GM18873 (cell line): ENCODE data around the gene SFXN4.
A peak's percentile ranks its signal among the peaks of the same experiment; 100 is the strongest.
"Not testable (repeated sequence)": the region's sequence is repeated elsewhere in the genome, so short reads cannot be mapped to it uniquely, and the experiment has no call there.

Experiments used
- ATAC-seq: cut with Tn5 transposase; IDR thresholded peaks from one replicate; pipeline ENCODE4 v1.9.1; 2021; ENCODE audit warnings: mild to moderate bottlenecking, moderate library complexity, moderate number of reproducible peaks; ENCODE audit not compliant: unreplicated experiment, low FRiP score

SFXN4 gene

DNA sequence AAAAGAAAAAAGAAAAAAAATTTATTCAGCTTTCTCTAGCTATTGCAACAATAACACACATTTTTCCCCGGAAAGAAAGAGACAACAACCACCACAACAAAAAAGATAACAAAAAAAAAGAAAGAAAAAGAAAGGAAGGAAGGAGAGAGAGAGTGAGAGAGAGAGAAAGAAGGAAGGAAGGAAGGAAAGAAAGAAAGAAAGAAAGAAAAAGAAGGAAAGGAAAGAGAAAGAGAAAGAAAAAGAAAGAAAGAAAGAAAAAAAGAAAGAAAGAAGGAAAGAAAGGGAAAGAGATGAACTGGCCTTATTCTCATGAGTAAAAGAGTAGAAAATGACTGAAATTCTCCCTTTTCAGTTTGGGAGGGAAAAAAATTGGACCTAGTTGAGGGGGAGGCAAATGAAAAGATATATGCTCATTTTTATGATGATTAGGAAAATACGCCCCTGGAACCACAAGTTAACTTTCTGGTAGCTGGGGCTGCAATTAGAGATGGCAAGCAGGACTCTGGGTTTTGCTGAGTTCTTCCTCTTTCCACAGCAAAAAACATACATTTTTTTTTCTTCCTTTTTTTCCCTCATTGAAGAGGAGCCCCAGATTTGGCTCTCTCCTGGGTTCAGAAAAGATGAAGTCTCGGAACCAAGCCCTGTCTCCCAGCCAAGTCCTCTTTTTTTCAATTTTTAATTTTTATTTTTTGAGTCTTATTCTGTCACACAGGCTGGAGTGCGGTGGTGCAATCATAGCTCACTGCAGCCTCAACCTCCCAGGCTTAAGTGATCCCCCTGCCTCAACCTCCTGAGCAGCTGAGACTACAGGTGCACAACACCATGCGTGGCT lies 25.7 kb upstream of the SFXN4 start:
- no peak for ATAC-seq

- ATAC-seq: no peak
Observed at GRCh38 chr10:119190353-119190752, 24.8 kb upstream of the SFXN4 start.

GRCh38 chr10:119189811-119190282 lies 24.3 kb upstream of the SFXN4 start:
- ATAC-seq: no peak

DNA sequence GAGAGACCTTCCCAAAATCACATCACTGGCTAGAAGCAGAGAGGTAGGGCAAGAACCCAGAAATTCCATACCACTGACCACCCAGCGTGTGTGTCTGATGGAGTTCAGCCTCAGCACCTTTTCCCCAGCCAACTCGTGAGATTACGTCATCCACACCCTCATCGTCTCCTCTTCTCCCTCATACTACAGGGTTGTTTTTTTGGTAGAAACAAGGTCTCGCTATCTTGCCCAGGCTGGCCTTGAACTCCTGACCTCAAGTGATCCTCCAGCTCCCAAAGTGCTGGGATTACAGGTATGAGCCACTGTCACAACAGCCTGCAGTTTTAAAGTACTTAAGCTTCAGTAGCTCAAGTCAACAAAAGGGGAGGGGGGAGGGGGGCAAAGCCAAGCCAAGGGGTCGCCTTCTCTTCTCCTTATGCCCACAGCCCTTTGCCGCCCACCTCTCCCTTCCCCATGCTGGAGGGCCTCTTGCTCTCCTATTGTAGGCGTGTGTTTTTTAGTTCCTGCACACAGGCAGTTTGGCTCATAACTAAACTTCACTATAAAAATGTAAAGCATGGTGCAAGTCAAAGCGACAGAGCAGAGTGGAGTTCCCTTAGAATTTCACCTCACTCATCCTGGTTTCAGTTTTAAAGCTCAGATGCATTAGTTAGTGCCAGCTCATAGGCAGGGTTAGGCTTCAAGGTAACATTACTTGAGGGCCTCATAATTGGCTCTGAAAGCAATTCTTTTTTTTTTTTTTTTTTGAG lies 18.3 kb upstream of the SFXN4 start:
- ATAC-seq: no peak

GRCh38 chr10:119180850-119181400 lies 15.4 kb upstream of the SFXN4 start:
- not testable (repeated sequence) for ATAC-seq

DNA sequence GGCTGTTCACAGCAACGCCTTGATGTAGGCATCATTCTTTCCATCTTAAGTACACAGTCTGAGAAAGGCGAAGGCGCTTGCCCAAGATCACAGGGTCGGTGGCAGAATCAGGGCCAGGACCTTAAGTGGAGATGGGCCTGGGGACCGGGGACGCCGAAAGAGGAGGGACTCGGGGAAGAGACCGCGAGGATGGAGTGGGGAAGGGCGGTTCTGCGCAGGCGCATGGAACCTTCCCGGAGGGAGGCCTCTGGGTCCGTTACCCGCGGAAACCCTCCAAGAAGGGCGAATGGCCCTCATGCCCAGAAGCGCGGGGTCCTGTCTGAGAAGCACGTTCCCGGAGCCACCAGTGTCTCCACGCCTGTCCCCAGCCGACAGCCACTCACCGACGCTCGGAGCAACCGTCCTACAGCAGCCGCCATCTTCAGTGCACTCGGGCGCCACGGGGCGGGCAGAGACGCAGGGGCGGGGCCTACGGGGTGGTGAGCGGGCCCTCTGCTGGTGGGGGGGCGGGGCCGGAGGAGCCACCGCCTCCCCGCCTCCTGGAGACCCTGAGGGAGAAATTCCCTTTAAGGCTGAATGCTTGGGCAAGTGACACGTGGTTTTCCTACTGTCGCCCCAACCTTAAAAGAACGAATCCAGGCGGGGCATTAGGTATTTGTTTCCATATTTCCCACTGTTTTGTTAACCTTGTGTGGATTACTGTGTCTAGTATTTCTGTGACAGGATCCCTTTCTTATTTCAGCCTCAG lies 13.0 kb upstream of the SFXN4 start, which contains the start of gene PRDX3:
Gene PRDX3, minus strand, starts transcription at position 441 of the 748 bp plus-strand sequence. Its CDS starts 22 bp downstream, at position 419.
- peak; percentile 81 for ATAC-seq

- no peak for ATAC-seq
Observed at GRCh38 chr10:119177708-119178371, 12.3 kb upstream of the SFXN4 start.

DNA sequence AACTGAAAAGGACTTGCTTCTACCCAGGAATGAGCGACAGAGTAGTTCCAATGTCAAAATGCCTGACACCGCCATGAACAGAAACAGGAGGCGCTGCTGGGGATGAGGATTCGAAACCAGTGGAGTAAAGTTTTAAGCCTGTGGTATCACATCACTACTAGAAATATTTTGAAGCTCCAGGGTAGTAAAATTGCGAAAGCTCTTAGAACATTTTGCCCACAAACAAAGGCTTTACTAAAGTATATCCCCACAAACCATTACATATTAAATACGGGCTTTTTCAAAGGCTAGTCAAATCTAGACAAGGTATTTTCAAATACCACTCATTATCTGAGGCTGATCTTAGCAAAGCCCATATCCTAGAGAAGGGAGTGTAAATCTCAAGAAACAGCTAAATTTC lies 10.7 kb upstream of the SFXN4 start:
- ATAC-seq: no peak

- ATAC-seq: no peak
Observed at GRCh38 chr10:119174109-119174508, 8.6 kb upstream of the SFXN4 start.

- no peak for ATAC-seq
Observed at GRCh38 chr10:119167041-119167440, 1.5 kb upstream of the SFXN4 start.

DNA sequence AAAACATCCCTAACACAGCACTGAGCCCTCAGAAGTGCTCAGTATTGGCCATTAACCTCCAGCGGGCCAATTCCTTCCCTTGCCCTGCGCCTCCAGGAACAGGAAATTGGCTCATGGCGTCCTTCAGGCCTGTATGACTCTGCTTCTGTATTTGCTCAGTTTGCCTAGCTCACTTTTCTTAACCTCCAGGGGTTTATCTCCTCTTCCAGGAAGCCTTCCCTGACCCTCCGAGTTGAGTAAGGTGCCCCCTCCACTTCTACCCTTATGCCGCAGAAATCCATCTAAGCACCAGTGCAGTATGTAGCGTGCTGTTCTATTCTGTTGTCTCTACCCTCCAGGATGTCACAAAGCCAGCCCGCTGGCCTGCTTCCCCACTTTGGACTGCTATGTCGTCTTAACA lies 1.1 kb upstream of the SFXN4 start:
- ATAC-seq: no peak

GRCh38 chr10:119166118-119166500 lies 595 bp upstream of the SFXN4 start:
- ATAC-seq: no peak

DNA sequence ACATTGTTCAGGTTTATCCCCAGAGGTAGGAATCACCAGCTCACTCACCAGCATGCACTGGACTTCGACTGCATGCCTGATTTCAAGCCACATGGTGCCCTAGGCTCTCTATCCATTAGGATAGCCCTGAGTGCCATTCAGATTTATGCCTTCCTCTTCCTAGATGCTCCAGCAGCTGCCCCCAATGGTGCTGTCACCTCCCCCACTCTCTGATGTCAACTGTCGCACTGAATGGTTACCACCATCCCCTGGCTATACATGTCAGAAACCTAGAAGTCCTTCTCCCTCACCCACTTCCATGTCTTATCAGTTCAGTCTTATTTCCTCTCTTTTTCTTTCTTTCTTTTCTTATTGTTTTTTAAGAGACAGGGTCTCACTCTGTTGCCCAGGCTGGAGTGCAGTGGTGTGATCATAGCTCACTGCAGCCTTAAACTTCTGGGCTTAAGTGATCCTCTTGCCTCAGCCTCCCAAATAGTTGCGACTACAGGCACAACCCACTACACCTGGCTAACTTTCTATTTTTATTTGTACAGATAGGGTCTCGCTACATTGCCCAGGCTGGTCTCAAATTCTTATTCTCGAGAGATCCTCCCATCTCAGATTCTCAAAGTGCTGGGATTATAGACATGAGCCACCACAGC lies 2.9 kb downstream of the SFXN4 start:
- no peak for ATAC-seq

DNA sequence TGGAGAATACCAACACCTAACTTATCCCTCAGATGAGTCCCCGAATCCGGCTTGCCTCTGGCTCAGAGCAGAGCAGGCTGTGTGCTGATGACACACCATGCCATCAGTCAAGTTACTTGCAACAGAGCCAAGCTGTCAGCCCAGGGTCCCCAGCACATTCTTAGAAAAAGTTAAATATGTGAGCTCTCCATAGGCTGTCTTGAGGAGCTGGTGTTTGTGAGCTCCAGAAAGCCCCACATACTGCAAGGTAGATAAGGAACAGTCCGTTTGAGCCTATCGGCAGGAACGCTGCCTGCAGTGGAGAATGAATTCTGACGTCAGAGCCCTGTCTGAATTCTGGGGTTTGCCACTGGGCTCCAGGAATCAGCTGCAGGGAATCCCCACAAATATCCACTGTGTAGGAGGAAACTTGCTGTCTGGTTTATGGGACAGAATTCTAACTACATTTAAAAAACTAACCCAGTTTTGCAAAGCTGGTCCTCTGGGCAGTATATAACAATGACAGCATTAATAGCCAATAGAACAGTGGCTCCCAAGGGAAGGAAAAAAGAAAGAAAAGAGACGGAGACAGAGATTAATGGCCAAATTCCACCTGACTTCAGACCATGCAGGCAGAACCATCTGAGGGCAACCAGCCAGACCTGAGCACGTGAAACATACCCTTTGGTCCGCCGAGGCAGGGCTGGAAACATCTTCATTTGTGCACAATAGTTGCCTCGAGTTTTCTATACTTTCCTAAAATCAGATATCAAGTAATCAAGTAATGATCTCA lies 3.6 kb downstream of the SFXN4 start:
- ATAC-seq: no peak

- no peak for ATAC-seq
Observed at GRCh38 chr10:119159332-119159731, 6.2 kb downstream of the SFXN4 start.

GRCh38 chr10:119153661-119154060 lies 11.9 kb downstream of the SFXN4 start:
- ATAC-seq: no peak

GRCh38 chr10:119153041-119153440 lies 12.5 kb downstream of the SFXN4 start:
- ATAC-seq: no peak

GRCh38 chr10:119151601-119152000 lies 13.9 kb downstream of the SFXN4 start:
- ATAC-seq: not testable (repeated sequence)

GRCh38 chr10:119149729-119150128 lies 15.8 kb downstream of the SFXN4 start:
- no peak for ATAC-seq
